KMS-11 (cell line): ENCODE measurements around the gene RTF2.

Source experiments
- H2AFZ ChIP-seq: fragments of 200-600 bp; sonication (generic); 2 replicates; pipeline ENCODE4 v1.6.1; 2016; ENCODE audit warnings: antibody characterized with exemption, mixed run types, low read depth
- H3K27ac ChIP-seq: fragments of 200-600 bp; sonication (generic); 2 replicates; pipeline ENCODE4 v1.6.1; 2016; ENCODE audit warnings: mild to moderate bottlenecking, mixed run types
- H3K27me3 ChIP-seq: fragments of 200-600 bp; sonication (generic); 2 replicates; pipeline ENCODE4 v1.6.1; 2017; ENCODE audit warnings: mild to moderate bottlenecking, low read depth, mixed run types, moderate library complexity; ENCODE audit not compliant: insufficient read depth
- H3K36me3 ChIP-seq: fragments of 200-600 bp; sonication (generic); 2 replicates; pipeline ENCODE4 v1.6.1; 2017; ENCODE audit warnings: mild to moderate bottlenecking, mixed run types; ENCODE audit not compliant: insufficient read depth
- H3K4me1 ChIP-seq: fragments of 200-600 bp; sonication (generic); 2 replicates; pipeline ENCODE4 v1.6.1; 2016; ENCODE audit warnings: mild to moderate bottlenecking, low read depth, mixed run types; ENCODE audit not compliant: poor library complexity, severe bottlenecking
- H3K4me2 ChIP-seq: fragments of 200-600 bp; sonication (generic); 2 replicates; pipeline ENCODE4 v1.7.0; 2016; ENCODE audit warnings: mild to moderate bottlenecking, mixed run types
- H3K4me3 ChIP-seq: fragments of 200-600 bp; sonication (generic); IDR thresholded peaks from 2 replicates; pipeline ENCODE4 v1.6.1; 2017; ENCODE audit warnings: low read depth, low read length, mixed read lengths; ENCODE audit not compliant: insufficient read depth
- H3K79me2 ChIP-seq: fragments of 200-600 bp; sonication (generic); 2 replicates; pipeline ENCODE4 v1.6.1; 2016; ENCODE audit warnings: low read depth, mixed run types; ENCODE audit not compliant: insufficient read depth
- H3K9ac ChIP-seq: fragments of 200-600 bp; sonication (generic); 2 replicates; pipeline ENCODE4 v1.6.1; 2016; ENCODE audit warnings: mild to moderate bottlenecking, mixed run types
- H4K20me1 ChIP-seq: fragments of 200-600 bp; sonication (generic); 2 replicates; pipeline ENCODE4 v1.6.1; 2016; ENCODE audit warnings: mild to moderate bottlenecking, mixed run types; ENCODE audit not compliant: insufficient read depth
- CTCF ChIP-seq: fragments of 200-600 bp; sonication (generic); conservative IDR thresholded peaks from 2 replicates; pipeline ENCODE4 v1.6.1; 2017; ENCODE audit warnings: low read depth, mild to moderate bottlenecking, antibody characterized with exemption, low read length, moderate library complexity, mixed read lengths

RTF2 gene

GRCh38 chr20:56451056-56451765, 17.2 kb upstream of the RTF2 start:
- Histone ChIP-seq H3K9ac (no peak overlapping the region), H4K20me1 (no peaks in the 10 kb centered on the region), H3K4me1 (no peaks in the 10 kb centered on the region), H3K27ac (no peak overlapping the region), H3K4me3 (no peak overlapping the region), H3K4me2 (no peak overlapping the region), H3K79me2 (no peaks in the 10 kb centered on the region), H3K27me3 (no peaks in the 10 kb centered on the region), H3K36me3 (no peaks in the 10 kb centered on the region), H2AFZ (no peak overlapping the region)
- no peak for TF ChIP-seq CTCF

- TF ChIP-seq CTCF, result no peak
- no peaks in the 10 kb centered on the region for H3K27me3 ChIP-seq
- no peak overlapping the region for H3K4me3 ChIP-seq
- H3K27ac ChIP-seq, result no peak overlapping the region
- no peaks in the 10 kb centered on the region for H3K4me1 ChIP-seq
- H4K20me1 ChIP-seq, result no peaks in the 10 kb centered on the region
- no peak overlapping the region for H2AFZ ChIP-seq
- no peaks in the 10 kb centered on the region for H3K36me3 ChIP-seq
- no peak overlapping the region for H3K9ac ChIP-seq
- no peaks in the 10 kb centered on the region for H3K79me2 ChIP-seq
- no peak overlapping the region for H3K4me2 ChIP-seq
Observed at GRCh38 chr20:56453352-56453751, 15.1 kb upstream of the RTF2 start.

- Histone ChIP-seq H3K27me3 (no peaks in the 10 kb centered on the region), H4K20me1 (no peaks in the 10 kb centered on the region), H3K79me2 (no peaks in the 10 kb centered on the region), H2AFZ (no peak overlapping the region), H3K36me3 (no peaks in the 10 kb centered on the region), H3K4me3 (no peak overlapping the region), H3K27ac (no peak overlapping the region), H3K4me1 (no peaks in the 10 kb centered on the region), H3K4me2 (no peak overlapping the region), H3K9ac (no peak overlapping the region)
- no peak for TF ChIP-seq CTCF
Observed at GRCh38 chr20:56454754-56455153, 13.7 kb upstream of the RTF2 start.

- H3K4me1 ChIP-seq, result no peaks in the 10 kb centered on the region
- no peak overlapping the region for H3K4me3 ChIP-seq
Observed at GRCh38 chr20:56458206-56458821, 10.1 kb upstream of the RTF2 start.

More at GRCh38 chr20:56458206-56458821, 10.1 kb upstream of the RTF2 start:
- Histone ChIP-seq H3K27me3 (no peaks in the 10 kb centered on the region), H3K4me2 (no peak overlapping the region), H3K9ac (no peak overlapping the region), H3K79me2 (no peaks in the 10 kb centered on the region), H3K36me3 (no peaks in the 10 kb centered on the region), H4K20me1 (no peaks in the 10 kb centered on the region), H2AFZ (no peak overlapping the region), H3K27ac (no peak overlapping the region)
- no peak for TF ChIP-seq CTCF
